SJSA1 (cell line): ENCODE measurements around the gene VSIG8. TPM values are rescaled to one million over a fixed set of nuclear protein-coding genes. Genes with fewer than 3 reads are reported as not detected.

Source experiments
- DNase-seq, 2 experiments: peaks; one replicate each; pipeline ENCODE4 v3.0.0-alpha.2; 2015 to 2020; ENCODE audit warnings: low spot score in 2 of 2, low read depth in 1 of 2
- H3K27ac ChIP-seq: fragments of 250-450 bp; sonication (Bioruptor Pico); 2 replicates; pipeline ENCODE4 v1.5.1; 2020; ENCODE audit warnings: mild to moderate bottlenecking, moderate library complexity
- H3K27me3 ChIP-seq: fragments of 250-450 bp; sonication (Bioruptor Pico); replicated peaks from 2 replicates; pipeline ENCODE4 v1.5.1; 2020; ENCODE audit warnings: mild to moderate bottlenecking, moderate library complexity
- H3K36me3 ChIP-seq: fragments of 250-450 bp; sonication (Bioruptor Pico); 2 replicates; pipeline ENCODE4 v1.5.1; 2020; ENCODE audit warnings: mild to moderate bottlenecking
- H3K4me1 ChIP-seq: fragments of 250-450 bp; sonication (Bioruptor Pico); replicated peaks from 2 replicates; pipeline ENCODE4 v1.6.1; 2021; ENCODE audit warnings: mild to moderate bottlenecking
- H3K4me3 ChIP-seq: fragments of 250-450 bp; sonication (Bioruptor Pico); 2 replicates; pipeline ENCODE4 v1.5.1; 2020; ENCODE audit warnings: mild to moderate bottlenecking
- H3K9me3 ChIP-seq: fragments of 250-450 bp; sonication (Bioruptor Pico); replicated peaks from 2 replicates; pipeline ENCODE4 v1.5.1; 2020; ENCODE audit warnings: mild to moderate bottlenecking
- total RNA-seq: library from RNA; depleted of rRNA; stranded (reverse); fragments of >200 nt; shearing (Covaris generic); gene quantifications from 2 replicates; pipeline ENCODE4 v1.2.3, GENCODE V29; 2014

Gene VSIG8
- total RNA-seq, 1 experiment from 2014 or later, result not detected

DNA sequence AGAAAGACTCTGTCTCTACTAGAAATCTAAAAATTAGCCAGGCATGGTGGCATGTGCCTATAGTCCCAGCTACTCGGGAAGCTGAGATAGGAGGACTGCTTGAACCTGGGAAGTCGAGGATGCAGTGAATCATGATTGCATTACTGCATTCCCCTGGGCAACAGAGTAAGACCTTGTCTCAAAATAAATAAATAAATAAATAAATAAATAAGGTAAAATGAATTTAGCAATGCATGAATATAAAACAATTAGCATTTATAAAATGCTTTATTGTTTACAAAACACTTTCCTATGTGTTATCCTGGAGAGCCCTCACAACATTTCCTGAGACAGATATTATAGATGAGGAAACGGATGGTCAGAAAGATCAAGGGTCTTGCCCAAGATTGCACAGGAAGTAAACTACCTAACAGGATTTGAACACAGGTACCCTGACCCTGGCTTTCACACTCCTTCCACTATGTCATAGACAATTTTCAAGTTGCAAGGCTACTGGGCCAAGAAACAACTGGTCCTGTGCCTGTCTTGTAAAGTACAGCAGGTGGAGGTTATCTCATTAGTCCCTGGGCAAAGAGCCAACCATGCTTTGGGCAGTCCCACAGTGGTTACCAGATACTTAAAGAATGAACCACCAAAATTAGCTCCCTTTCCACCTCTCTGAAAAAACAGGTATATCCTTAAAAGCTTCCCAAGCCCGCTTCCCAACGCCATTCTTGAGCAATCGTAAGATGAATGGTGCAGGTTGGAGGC, 15.4 kb upstream of the VSIG8 start:
- no peaks in the 10 kb centered on the region for H3K27me3 ChIP-seq
- peaks cover 17% of the 10 kb centered on the region for H3K4me1 ChIP-seq
- H3K36me3 ChIP-seq, result no peaks in the 10 kb centered on the region
- no peak for DNase-seq
- no peaks in the 10 kb centered on the region for H3K9me3 ChIP-seq
- H3K27ac ChIP-seq, result no peak overlapping the region
- no peak overlapping the region for H3K4me3 ChIP-seq

GRCh38 chr1:159873530-159874143, 11.2 kb upstream of the VSIG8 start:
- Histone ChIP-seq H3K9me3 (no peaks in the 10 kb centered on the region), H3K27ac (no peak overlapping the region), H3K4me1 (no peaks in the 10 kb centered on the region; the same call in 1 of the 2 replicates), H3K27me3 (no peaks in the 10 kb centered on the region), H3K36me3 (no peaks in the 10 kb centered on the region), H3K4me3 (no peak overlapping the region)
- DNase-seq, result no peak

GRCh38 chr1:159872891-159873290, 10.4 kb upstream of the VSIG8 start:
- no peak for DNase-seq
- Histone ChIP-seq H3K4me1 (no peaks in the 10 kb centered on the region; the same call in 1 of the 2 replicates), H3K4me3 (no peak overlapping the region), H3K27me3 (no peaks in the 10 kb centered on the region), H3K36me3 (no peaks in the 10 kb centered on the region), H3K9me3 (no peaks in the 10 kb centered on the region), H3K27ac (no peak overlapping the region)

- Histone ChIP-seq H3K9me3 (no peaks in the 10 kb centered on the region), H3K4me3 (no peak overlapping the region), H3K27me3 (no peaks in the 10 kb centered on the region), H3K4me1 (no peaks in the 10 kb centered on the region; the same call in 1 of the 2 replicates), H3K36me3 (no peaks in the 10 kb centered on the region), H3K27ac (no peak overlapping the region)
- DNase-seq, result no peak
These were observed 8.2 kb upstream of the VSIG8 start for GRCh38 chr1:159870704-159871103.

DNA sequence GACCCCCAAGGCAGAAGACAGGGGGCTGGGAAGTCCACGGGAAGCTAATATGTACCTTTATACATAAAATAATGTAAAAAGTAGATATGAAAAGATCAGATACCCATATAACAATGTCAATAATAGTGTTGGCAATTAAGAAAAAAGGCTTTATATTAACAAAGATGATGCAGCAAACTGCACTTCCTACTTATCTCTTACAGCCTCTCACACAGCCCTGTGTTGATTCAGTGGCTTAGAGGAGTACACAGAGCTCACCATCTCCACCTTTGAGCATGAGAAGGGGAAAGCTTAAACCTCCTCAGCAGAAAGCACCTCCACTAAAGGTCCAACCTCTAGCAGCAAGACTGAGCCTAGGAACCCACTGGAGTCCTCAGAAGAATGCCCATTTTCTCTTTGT, 7.2 kb upstream of the VSIG8 start:
- DNase-seq, result no peak
- Histone ChIP-seq H3K27me3 (no peaks in the 10 kb centered on the region), H3K9me3 (no peaks in the 10 kb centered on the region), H3K27ac (no peak overlapping the region), H3K4me3 (no peak overlapping the region), H3K4me1 (no peaks in the 10 kb centered on the region; the same call in 1 of the 2 replicates), H3K36me3 (no peaks in the 10 kb centered on the region)

DNA sequence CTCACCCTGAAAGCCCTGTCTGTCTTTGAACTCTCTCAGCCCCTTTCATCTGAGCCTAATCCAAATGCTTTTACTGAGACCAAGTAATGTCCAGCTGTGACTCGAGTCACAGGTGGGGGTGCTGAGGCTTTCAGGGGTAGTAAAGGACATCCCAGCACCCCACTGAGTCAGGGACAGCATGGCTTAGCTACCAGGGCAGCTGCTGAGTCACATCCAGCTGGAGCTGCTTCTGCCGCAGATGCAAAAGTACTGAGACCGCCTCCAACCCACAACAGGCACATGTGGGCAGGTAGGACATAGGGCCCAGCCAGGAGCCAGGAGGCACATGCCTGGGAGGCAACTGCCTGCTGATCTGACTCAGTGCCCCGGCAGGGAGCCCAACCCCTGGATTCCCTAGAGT, 6.7 kb upstream of the VSIG8 start:
- Histone ChIP-seq H3K4me1 (no peaks in the 10 kb centered on the region; the same call in 1 of the 2 replicates), H3K27me3 (no peaks in the 10 kb centered on the region), H3K9me3 (no peaks in the 10 kb centered on the region), H3K27ac (no peak overlapping the region), H3K4me3 (no peak overlapping the region), H3K36me3 (no peaks in the 10 kb centered on the region)
- DNase-seq, result no peak

DNA sequence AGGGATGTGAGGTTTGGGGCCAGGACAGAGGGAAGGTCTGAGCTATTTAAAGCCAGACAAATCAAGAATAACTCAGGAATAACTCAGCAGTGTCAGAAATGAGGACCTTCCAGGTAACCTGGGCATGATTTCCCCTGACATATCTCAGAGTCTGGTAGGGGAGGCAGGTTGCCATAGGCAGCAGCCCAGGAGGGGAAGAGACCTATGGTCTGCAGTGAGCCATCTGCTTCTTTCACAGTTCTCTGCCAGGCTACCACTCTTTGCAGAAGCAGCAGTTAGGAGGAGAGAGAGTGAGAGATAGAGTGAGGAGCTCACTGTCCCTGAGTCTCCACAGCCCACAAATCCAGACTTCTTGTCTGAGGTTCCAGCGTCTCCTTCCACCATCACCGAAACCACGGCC, 6.3 kb upstream of the VSIG8 start:
- no peak overlapping the region for H3K27ac ChIP-seq
- DNase-seq, result no peak
- no peaks in the 10 kb centered on the region; the same call in 1 of the 2 replicates for H3K4me1 ChIP-seq
- no peaks in the 10 kb centered on the region for H3K27me3 ChIP-seq
- H3K36me3 ChIP-seq, result no peaks in the 10 kb centered on the region
- no peaks in the 10 kb centered on the region for H3K9me3 ChIP-seq
- H3K4me3 ChIP-seq, result no peak overlapping the region

DNA sequence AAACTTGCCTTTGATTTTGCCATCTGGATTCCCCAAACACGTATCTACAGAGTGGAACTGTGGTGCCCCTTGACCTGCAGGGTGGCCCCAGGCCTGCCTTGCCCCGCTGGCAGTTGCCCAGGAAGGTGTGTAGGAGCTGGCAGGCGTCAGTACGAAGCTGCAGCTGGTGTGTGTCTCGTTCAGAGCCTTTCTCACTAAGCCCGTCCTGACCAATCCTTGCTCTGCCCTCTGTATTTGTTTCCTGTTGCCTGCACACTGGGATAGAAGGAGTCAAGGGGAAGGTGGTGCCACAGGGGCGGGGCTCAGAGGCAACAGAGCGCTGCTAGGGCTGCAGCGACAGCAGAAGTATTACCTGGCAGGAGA, 5.2 kb upstream of the VSIG8 start:
- no peak overlapping the region for H3K4me3 ChIP-seq
- H3K36me3 ChIP-seq, result no peaks in the 10 kb centered on the region
- H3K9me3 ChIP-seq, result no peaks in the 10 kb centered on the region
- no peaks in the 10 kb centered on the region for H3K27me3 ChIP-seq
- DNase-seq, result no peak
- no peaks in the 10 kb centered on the region; the same call in 1 of the 2 replicates for H3K4me1 ChIP-seq
- H3K27ac ChIP-seq, result no peak overlapping the region

GRCh38 chr1:159866905-159867663, 4.6 kb upstream of the VSIG8 start:
- Histone ChIP-seq H3K27me3 (no peaks in the 10 kb centered on the region), H3K27ac (no peak overlapping the region), H3K4me3 (no peak overlapping the region), H3K9me3 (no peaks in the 10 kb centered on the region), H3K4me1 (no peaks in the 10 kb centered on the region; the same call in 1 of the 2 replicates), H3K36me3 (no peaks in the 10 kb centered on the region)
- no peak for DNase-seq

DNA sequence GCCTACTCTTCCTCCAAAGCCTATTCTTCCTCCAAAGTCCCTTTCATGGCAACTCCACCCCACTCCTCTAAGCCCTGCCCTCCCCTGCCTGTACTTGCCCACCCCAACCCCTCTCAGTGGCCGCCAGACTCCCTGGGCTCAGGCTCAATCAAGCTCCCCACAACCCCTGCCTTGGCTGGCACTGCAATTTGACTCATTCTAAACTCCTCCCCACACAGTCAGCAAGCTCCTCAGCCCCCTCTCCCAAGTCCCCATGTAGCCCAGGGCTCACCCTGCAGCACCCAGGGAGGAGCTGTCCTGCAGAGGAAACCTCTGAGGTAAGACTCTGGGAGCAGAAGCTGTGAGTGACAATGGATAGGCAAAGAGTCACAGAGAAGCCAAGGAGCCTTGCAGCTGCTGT, 3.6 kb upstream of the VSIG8 start:
- H3K4me1 ChIP-seq, result no peaks in the 10 kb centered on the region; the same call in 1 of the 2 replicates
- no peak for DNase-seq
- no peaks in the 10 kb centered on the region for H3K36me3 ChIP-seq
- no peaks in the 10 kb centered on the region for H3K27me3 ChIP-seq
- H3K27ac ChIP-seq, result no peak overlapping the region
- no peaks in the 10 kb centered on the region for H3K9me3 ChIP-seq
- no peak overlapping the region for H3K4me3 ChIP-seq

GRCh38 chr1:159864262-159864661, 1.8 kb upstream of the VSIG8 start:
- Histone ChIP-seq H3K27me3 (no peaks in the 10 kb centered on the region), H3K9me3 (no peaks in the 10 kb centered on the region), H3K36me3 (no peaks in the 10 kb centered on the region), H3K4me3 (no peak overlapping the region), H3K27ac (no peak overlapping the region), H3K4me1 (no peaks in the 10 kb centered on the region; the same call in 1 of the 2 replicates)
- no peak for DNase-seq

- Histone ChIP-seq H3K4me3 (no peak overlapping the region), H3K9me3 (no peaks in the 10 kb centered on the region), H3K27me3 (no peaks in the 10 kb centered on the region), H3K36me3 (no peaks in the 10 kb centered on the region), H3K27ac (no peak overlapping the region), H3K4me1 (no peaks in the 10 kb centered on the region)
- DNase-seq, result no peak
These were observed 426 bp downstream of the VSIG8 start for GRCh38 chr1:159862031-159862430.

DNA sequence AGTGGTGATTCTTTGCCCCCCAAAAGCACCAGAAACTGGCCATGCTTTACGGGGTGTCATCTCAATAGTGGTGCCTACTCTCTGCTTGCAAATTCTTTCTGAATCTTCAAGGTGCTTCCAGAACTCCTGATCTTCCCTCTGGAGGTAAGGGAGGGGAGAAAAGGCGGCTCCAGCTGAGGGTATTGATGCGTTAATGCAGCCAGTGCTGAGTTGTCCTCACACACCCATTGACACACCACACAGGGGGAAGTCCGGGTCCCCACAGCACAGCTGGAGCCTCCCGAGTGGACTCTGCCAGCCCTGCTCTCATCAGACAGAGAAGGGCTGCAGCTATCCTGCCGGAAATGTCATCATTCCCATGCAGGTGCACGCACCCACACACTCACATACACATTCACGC, 1.2 kb downstream of the VSIG8 start:
- Histone ChIP-seq H3K4me1 (no peaks in the 10 kb centered on the region), H3K36me3 (no peaks in the 10 kb centered on the region), H3K4me3 (no peak overlapping the region), H3K27me3 (no peaks in the 10 kb centered on the region), H3K9me3 (no peaks in the 10 kb centered on the region), H3K27ac (no peak overlapping the region)
- no peak for DNase-seq

- Histone ChIP-seq H3K27ac (no peak overlapping the region), H3K27me3 (no peaks in the 10 kb centered on the region), H3K4me1 (no peaks in the 10 kb centered on the region), H3K4me3 (no peak overlapping the region), H3K9me3 (no peaks in the 10 kb centered on the region), H3K36me3 (no peaks in the 10 kb centered on the region)
- DNase-seq, result no peak
These were observed 2.0 kb downstream of the VSIG8 start for GRCh38 chr1:159860456-159860855.
